Neural cell (in vitro differentiated cells): ENCODE measurements around the gene AGPAT3. TPM values are rescaled to one million over a fixed set of nuclear protein-coding genes. Genes with fewer than 3 reads are reported as not detected.

Experiments used
- H2AFZ ChIP-seq: fragments of 200-600, 300-800 bp; sonication (generic), shearing (Covaris generic); 2 replicates; pipeline ENCODE4 v1.6.0; 2014; ENCODE audit warnings: low read depth, mild to moderate bottlenecking, antibody characterized with exemption, low read length, moderate library complexity
- H3F3A ChIP-seq: fragments of 200-600 bp; shearing (Covaris generic); 2 replicates; pipeline ENCODE4 v1.6.1; 2016; ENCODE audit warnings: mild to moderate bottlenecking, moderate library complexity, mixed read lengths, antibody characterized with exemption, low read length; ENCODE audit not compliant: insufficient read depth, poor library complexity, severe bottlenecking
- H3K27ac ChIP-seq: fragments of 200-600, 300-800 bp; sonication (generic), shearing (Covaris generic); 2 replicates; pipeline ENCODE4 v1.5.1; 2014; ENCODE audit warnings: mild to moderate bottlenecking, low read length, moderate library complexity
- H3K27me3 ChIP-seq: fragments of 300-800, 200-600 bp; sonication (generic), shearing (Covaris generic); 2 replicates; pipeline ENCODE4 v1.6.0; 2014; ENCODE audit warnings: mild to moderate bottlenecking, low read depth, low read length, moderate library complexity; ENCODE audit not compliant: insufficient read depth
- H3K36me3 ChIP-seq: fragments of 300-800, 200-600 bp; sonication (generic), shearing (Covaris generic); 2 replicates; pipeline ENCODE4 v1.5.1; 2014; ENCODE audit warnings: mild to moderate bottlenecking, antibody characterized with exemption, low read length, moderate library complexity; ENCODE audit not compliant: insufficient read depth
- H3K4me2 ChIP-seq: fragments of 300-800, 200-600 bp; sonication (generic), shearing (Covaris generic); 2 replicates; pipeline ENCODE4 v1.6.0; 2014; ENCODE audit warnings: mild to moderate bottlenecking, low read length
- H3K4me3 ChIP-seq: fragments of 300-800, 200-600 bp; sonication (generic), shearing (Covaris generic); 2 replicates; pipeline ENCODE4 v1.5.1; 2014; ENCODE audit warnings: mild to moderate bottlenecking, low read length, moderate library complexity
- H3K79me2 ChIP-seq: fragments of 200-600 bp; shearing (Covaris generic); replicated peaks from 2 replicates; pipeline ENCODE4 v1.6.0; 2014; ENCODE audit warnings: mild to moderate bottlenecking, low read length, moderate library complexity; ENCODE audit not compliant: insufficient read depth
- H3K9ac ChIP-seq: fragments of 300-800, 200-600 bp; sonication (generic), shearing (Covaris generic); 2 replicates; pipeline ENCODE4 v1.6.1; 2016; ENCODE audit warnings: mild to moderate bottlenecking, low read length, mixed read lengths
- H3K9me2 ChIP-seq: fragments of 200-600 bp; shearing (Covaris generic); 2 replicates; pipeline ENCODE4 v1.6.1; 2016; ENCODE audit warnings: mild to moderate bottlenecking, low read length, mixed read lengths; ENCODE audit not compliant: insufficient read depth
- H3K9me3 ChIP-seq: fragments of 200-600, 300-800 bp; sonication (generic), shearing (Covaris generic); 2 replicates; pipeline ENCODE4 v1.6.1; 2016; ENCODE audit warnings: mild to moderate bottlenecking, mixed run types, low read length, moderate library complexity, mixed read lengths
- H4K20me1 ChIP-seq: fragments of 200-600 bp; shearing (Covaris generic); 2 replicates; pipeline ENCODE4 v1.6.1; 2016; ENCODE audit warnings: mild to moderate bottlenecking, mixed run types; ENCODE audit not compliant: insufficient read depth
- CTCF ChIP-seq: fragments of 450-650 bp; IDR thresholded peaks from 2 replicates; pipeline ENCODE4 v1.5.1; 2014; ENCODE audit warnings: antibody characterized with exemption, mild to moderate bottlenecking, moderate library complexity; ENCODE audit not compliant: poor library complexity, severe bottlenecking
- EP300 ChIP-seq: fragments of 450-650 bp; conservative IDR thresholded peaks from 2 replicates; pipeline ENCODE4 v1.6.1; 2014; ENCODE audit warnings: antibody characterized with exemption, mild to moderate bottlenecking, moderate library complexity; ENCODE audit not compliant: poor library complexity, severe bottlenecking
- EZH2 ChIP-seq: fragments of 200-600, 300-800 bp; shearing (Covaris generic), sonication (generic); IDR thresholded peaks from 2 replicates; pipeline ENCODE4 v1.6.1; 2014; ENCODE audit warnings: antibody characterized with exemption, low read length, borderline replicate concordance, mild to moderate bottlenecking; ENCODE audit not compliant: insufficient read depth, poor library complexity, severe bottlenecking
- MXI1 ChIP-seq: fragments of 450-650 bp; conservative IDR thresholded peaks from 2 replicates; pipeline ENCODE4 v1.6.1; 2014; ENCODE audit warnings: antibody characterized with exemption, mild to moderate bottlenecking; ENCODE audit not compliant: poor library complexity, severe bottlenecking
- POLR2AphosphoS5 ChIP-seq: IDR thresholded peaks from 2 replicates; pipeline ENCODE4 v1.6.1; 2012
- RAD21 ChIP-seq: fragments of 450-650 bp; conservative IDR thresholded peaks from 2 replicates; pipeline ENCODE4 v1.6.1; 2014; ENCODE audit warnings: antibody characterized with exemption, mild to moderate bottlenecking, moderate library complexity
- SMC3 ChIP-seq: fragments of 450-650 bp; conservative IDR thresholded peaks from 2 replicates; pipeline ENCODE4 v1.6.1; 2014; ENCODE audit warnings: antibody characterized with exemption, mild to moderate bottlenecking, moderate library complexity; ENCODE audit not compliant: poor library complexity
- TAF1 ChIP-seq: IDR thresholded peaks from 2 replicates; pipeline ENCODE4 v1.6.1; 2012; ENCODE audit warnings: low read depth
- polyA plus RNA-seq: library from polyadenylated mRNA; depleted of rRNA; stranded (reverse); fragments of >200 nt; gene quantifications from 2 replicates; pipeline ENCODE4 v1.2.3, GENCODE V29; 2014
- TF ChIP-seq, protein P1 (sequence below): IDR thresholded peaks from 2 replicates; pipeline ENCODE4 v1.6.1; 2012; ENCODE audit warnings: borderline replicate concordance

Gene AGPAT3
- polyA plus RNA-seq, 1 donor from 2014 or later = 8.4 TPM

DNA sequence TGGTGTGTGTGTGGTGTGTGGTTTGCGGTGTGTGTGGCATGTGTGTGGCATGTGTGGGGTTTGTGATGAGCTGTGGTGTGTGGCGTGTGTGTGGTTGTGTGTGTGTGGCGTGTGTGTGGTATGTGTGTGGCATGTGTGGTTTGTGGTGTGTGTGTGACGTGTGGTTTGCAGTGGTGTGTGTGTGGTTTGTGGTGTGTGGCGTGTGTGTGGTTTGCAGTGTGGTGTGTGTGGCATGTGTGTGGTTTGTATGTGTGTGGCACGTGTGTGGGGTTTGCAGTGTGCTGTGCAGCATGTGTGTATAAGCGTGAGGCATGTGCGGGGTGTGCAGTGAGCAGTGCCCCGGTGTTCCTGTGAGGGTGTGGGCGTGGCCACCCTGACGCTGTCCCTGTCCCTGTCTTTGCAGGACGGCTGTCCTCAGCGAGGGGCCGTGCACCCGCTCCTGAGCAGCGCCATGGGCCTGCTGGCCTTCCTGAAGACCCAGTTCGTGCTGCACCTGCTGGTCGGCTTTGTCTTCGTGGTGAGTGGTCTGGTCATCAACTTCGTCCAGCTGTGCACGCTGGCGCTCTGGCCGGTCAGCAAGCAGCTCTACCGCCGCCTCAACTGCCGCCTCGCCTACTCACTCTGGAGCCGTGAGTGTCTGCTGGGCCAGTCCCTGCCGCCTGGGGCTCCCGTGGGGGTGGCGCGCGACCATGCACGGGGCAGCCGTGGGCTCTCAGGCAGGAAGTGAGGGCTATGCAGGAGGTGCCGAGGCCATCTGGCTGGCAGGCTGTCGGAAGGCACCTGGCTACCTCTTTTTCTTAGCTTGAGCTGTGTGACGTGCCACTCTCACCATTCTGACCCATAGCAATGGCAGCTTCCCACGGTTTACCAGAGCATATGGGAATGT lies 94.5 kb downstream of the AGPAT3 start:
- Histone ChIP-seq H3K36me3 (no peaks in the 10 kb centered on the region), H3F3A (no peaks in the 10 kb centered on the region), H3K9me2 (no peaks in the 10 kb centered on the region), H3K27ac (no peak overlapping the region), H2AFZ (no peak overlapping the region), H3K9me3 (no peaks in the 10 kb centered on the region), H3K79me2 (no peaks in the 10 kb centered on the region), H3K27me3 (no peaks in the 10 kb centered on the region), H3K4me3 (no peak overlapping the region), H4K20me1 (no peaks in the 10 kb centered on the region), H3K4me2 (no peak overlapping the region), H3K9ac (no peak overlapping the region)
- no peak for TF ChIP-seq MXI1
- no peak for TF ChIP-seq EZH2
- no peak for TF ChIP-seq CTCF
- TF ChIP-seq, protein P1, sequence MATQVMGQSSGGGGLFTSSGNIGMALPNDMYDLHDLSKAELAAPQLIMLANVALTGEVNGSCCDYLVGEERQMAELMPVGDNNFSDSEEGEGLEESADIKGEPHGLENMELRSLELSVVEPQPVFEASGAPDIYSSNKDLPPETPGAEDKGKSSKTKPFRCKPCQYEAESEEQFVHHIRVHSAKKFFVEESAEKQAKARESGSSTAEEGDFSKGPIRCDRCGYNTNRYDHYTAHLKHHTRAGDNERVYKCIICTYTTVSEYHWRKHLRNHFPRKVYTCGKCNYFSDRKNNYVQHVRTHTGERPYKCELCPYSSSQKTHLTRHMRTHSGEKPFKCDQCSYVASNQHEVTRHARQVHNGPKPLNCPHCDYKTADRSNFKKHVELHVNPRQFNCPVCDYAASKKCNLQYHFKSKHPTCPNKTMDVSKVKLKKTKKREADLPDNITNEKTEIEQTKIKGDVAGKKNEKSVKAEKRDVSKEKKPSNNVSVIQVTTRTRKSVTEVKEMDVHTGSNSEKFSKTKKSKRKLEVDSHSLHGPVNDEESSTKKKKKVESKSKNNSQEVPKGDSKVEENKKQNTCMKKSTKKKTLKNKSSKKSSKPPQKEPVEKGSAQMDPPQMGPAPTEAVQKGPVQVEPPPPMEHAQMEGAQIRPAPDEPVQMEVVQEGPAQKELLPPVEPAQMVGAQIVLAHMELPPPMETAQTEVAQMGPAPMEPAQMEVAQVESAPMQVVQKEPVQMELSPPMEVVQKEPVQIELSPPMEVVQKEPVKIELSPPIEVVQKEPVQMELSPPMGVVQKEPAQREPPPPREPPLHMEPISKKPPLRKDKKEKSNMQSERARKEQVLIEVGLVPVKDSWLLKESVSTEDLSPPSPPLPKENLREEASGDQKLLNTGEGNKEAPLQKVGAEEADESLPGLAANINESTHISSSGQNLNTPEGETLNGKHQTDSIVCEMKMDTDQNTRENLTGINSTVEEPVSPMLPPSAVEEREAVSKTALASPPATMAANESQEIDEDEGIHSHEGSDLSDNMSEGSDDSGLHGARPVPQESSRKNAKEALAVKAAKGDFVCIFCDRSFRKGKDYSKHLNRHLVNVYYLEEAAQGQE = no peak
- TF ChIP-seq SMC3 = no peak
- TF ChIP-seq EP300 = no peak
- no peak for TF ChIP-seq POLR2AphosphoS5
- TF ChIP-seq TAF1 = no peak
- no peak for TF ChIP-seq RAD21

DNA sequence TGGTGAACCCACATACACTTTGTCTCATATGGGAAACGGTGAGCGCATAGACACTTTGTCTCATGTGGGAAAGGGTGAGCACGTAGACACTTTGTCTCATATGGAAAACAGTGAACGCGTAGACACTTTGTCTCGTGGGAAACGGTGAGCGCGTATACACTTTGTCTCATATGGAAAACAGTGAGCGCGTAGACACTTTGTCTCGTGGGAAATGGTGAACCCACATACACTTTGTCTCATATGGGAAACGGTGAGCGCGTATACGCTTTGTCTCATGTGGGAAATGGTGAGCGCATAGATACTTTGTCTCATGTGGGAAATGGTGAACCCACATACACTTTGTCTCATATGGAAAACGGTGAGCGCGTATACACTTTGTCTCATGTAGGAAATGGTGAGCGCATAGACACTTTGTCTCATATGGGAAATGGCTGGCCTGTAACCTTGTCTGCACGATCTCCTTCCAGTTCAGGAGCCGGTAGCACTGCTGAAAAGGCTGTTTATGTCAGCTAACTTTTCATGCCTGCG lies 96.4 kb downstream of the AGPAT3 start:
- TF ChIP-seq MXI1 (no peak), SMC3 (no peak), TAF1 (no peak), RAD21 (no peak), EP300 (no peak), EZH2 (no peak), CTCF (no peak), POLR2AphosphoS5 (no peak)
- TF ChIP-seq, protein P1 = no peak
- H3K27ac ChIP-seq = no peak overlapping the region
- H3F3A ChIP-seq = no peaks in the 10 kb centered on the region
- no peak overlapping the region for H2AFZ ChIP-seq
- H3K9me2 ChIP-seq = no peaks in the 10 kb centered on the region
- H3K4me2 ChIP-seq = no peak overlapping the region
- no peaks in the 10 kb centered on the region for H3K27me3 ChIP-seq
- no peaks in the 10 kb centered on the region for H3K79me2 ChIP-seq
- no peaks in the 10 kb centered on the region for H3K36me3 ChIP-seq
- no peaks in the 10 kb centered on the region for H3K9me3 ChIP-seq
- H3K4me3 ChIP-seq = no peak overlapping the region
- no peaks in the 10 kb centered on the region for H4K20me1 ChIP-seq
- no peak overlapping the region for H3K9ac ChIP-seq
